HepG2 (cell line): ENCODE data around the gene SH2D7. TPM values are rescaled to one million over a fixed set of nuclear protein-coding genes. Genes with fewer than 3 reads are reported as not detected.

ENCODE experiments used
- AGO1 ChIP-seq: fragments of 200-400 bp; formaldehyde crosslinking; IDR thresholded peaks from 2 replicates; pipeline ENCODE4 v1.6.1; 2017; ENCODE audit warnings: mild to moderate bottlenecking, low read depth, low read length, moderate library complexity; ENCODE audit not compliant: poor library complexity, severe bottlenecking
- HNRNPK ChIP-seq: fragments of 200-400 bp; formaldehyde crosslinking; IDR thresholded peaks from 2 replicates; pipeline ENCODE4 v1.6.1; 2018; ENCODE audit warnings: low read length, low read depth, moderate library complexity, mild to moderate bottlenecking; ENCODE audit not compliant: poor library complexity, severe bottlenecking
- IRF2 ChIP-seq: IDR thresholded peaks from 2 replicates; pipeline ENCODE4 v1.6.1; 2018; ENCODE audit warnings: missing genetic modification reagents, missing compliant biosample characterization
- ISL2 ChIP-seq: sonication (generic); formaldehyde crosslinking; IDR thresholded peaks from 2 replicates; pipeline ENCODE4 v1.5.0; 2020; ENCODE audit warnings: missing genetic modification reagents
- JARID2 ChIP-seq: sonication (generic); formaldehyde crosslinking; IDR thresholded peaks from 2 replicates; pipeline ENCODE4 v1.8.1; 2023; ENCODE audit warnings: missing genetic modification reagents, inconsistent platforms; ENCODE audit not compliant: insufficient replicate concordance
- KDM3A ChIP-seq: IDR thresholded peaks from 2 replicates; pipeline ENCODE4 v1.6.1; 2018; ENCODE audit warnings: low read depth, missing compliant biosample characterization
- MEIS1 ChIP-seq: sonication (generic); formaldehyde crosslinking; IDR thresholded peaks from 2 replicates; pipeline ENCODE4 v1.9.0; 2021; ENCODE audit warnings: mild to moderate bottlenecking, missing genetic modification reagents, moderate library complexity, borderline replicate concordance
- NCOA1 ChIP-seq: sonication (generic); formaldehyde crosslinking; IDR thresholded peaks from 2 replicates; pipeline ENCODE4 v1.9.0; 2021; ENCODE audit warnings: missing genetic modification reagents
- NR1H2 ChIP-seq: sonication (generic); formaldehyde crosslinking; IDR thresholded peaks from 2 replicates; pipeline ENCODE4 v1.8.1; 2022; ENCODE audit warnings: low read depth, missing genetic modification reagents, borderline replicate concordance
- PAX8 ChIP-seq: sonication (generic); formaldehyde crosslinking; IDR thresholded peaks from 2 replicates; pipeline ENCODE4 v1.8.0; 2022; ENCODE audit warnings: mild to moderate bottlenecking, missing genetic modification reagents, borderline replicate concordance
- PHF5A ChIP-seq: IDR thresholded peaks from one replicate; pipeline ENCODE4 v1.6.1; 2018; ENCODE audit warnings: low read depth, missing genetic modification reagents; ENCODE audit not compliant: unreplicated experiment
- PHF8 ChIP-seq: sonication (generic); formaldehyde crosslinking; IDR thresholded peaks from 2 replicates; pipeline ENCODE4 v1.5.0; 2020; ENCODE audit warnings: missing genetic modification reagents
- PPARG ChIP-seq: conservative IDR thresholded peaks from 2 replicates; pipeline ENCODE4 v1.6.1; 2016; ENCODE audit warnings: missing biosample characterization, missing genetic modification reagents
- RBM39 ChIP-seq: fragments of 200-400 bp; formaldehyde crosslinking; IDR thresholded peaks from one replicate; pipeline ENCODE4 v1.6.1; 2018; ENCODE audit warnings: antibody characterized with exemption, mild to moderate bottlenecking, low read depth, low read length; ENCODE audit not compliant: poor library complexity, severe bottlenecking
- SALL1 ChIP-seq: sonication (generic); formaldehyde crosslinking; IDR thresholded peaks from 2 replicates; pipeline ENCODE4 v1.8.0; 2022; ENCODE audit warnings: mild to moderate bottlenecking, missing genetic modification reagents
- SP1 ChIP-seq, 2 experiments: fragments of 450-650 bp in 1 of 2; sonication (generic) in 1 of 2; formaldehyde crosslinking in 1 of 2; IDR thresholded peaks; 2 replicates each; pipeline versions ENCODE4 v1.4.0 to v1.6.1; 2016 to 2020; ENCODE audit warnings: missing genetic modification reagents in 1 of 2
- TCF7L2 ChIP-seq: IDR thresholded peaks from 2 replicates; pipeline ENCODE4 v1.6.1; 2011; ENCODE audit warnings: mild to moderate bottlenecking, low read depth, low read length, moderate library complexity
- TFDP1 ChIP-seq: IDR thresholded peaks from 2 replicates; pipeline ENCODE4 v1.6.1; 2016; ENCODE audit warnings: missing compliant biosample characterization, missing genetic modification reagents, borderline replicate concordance
- ZMYM3 ChIP-seq: sonication (generic); formaldehyde crosslinking; IDR thresholded peaks from 2 replicates; pipeline ENCODE4 v1.5.1; 2020; ENCODE audit warnings: mild to moderate bottlenecking, missing genetic modification reagents
- ZNF260 ChIP-seq: sonication (generic); formaldehyde crosslinking; IDR thresholded peaks from 2 replicates; pipeline ENCODE4 v1.4.0; 2020; ENCODE audit warnings: missing genetic modification reagents, low read depth, mild to moderate bottlenecking, borderline replicate concordance
- ZNF354B ChIP-seq: sonication (generic); formaldehyde crosslinking; IDR thresholded peaks from 2 replicates; pipeline ENCODE4 v1.8.0; 2022; ENCODE audit warnings: mild to moderate bottlenecking, missing genetic modification reagents
- ZNF496 ChIP-seq: sonication (generic); formaldehyde crosslinking; IDR thresholded peaks from 2 replicates; pipeline ENCODE4 v1.8.1; 2023; ENCODE audit warnings: mild to moderate bottlenecking, moderate library complexity, missing genetic modification reagents; ENCODE audit not compliant: insufficient replicate concordance
- ZNF550 ChIP-seq: sonication (generic); formaldehyde crosslinking; IDR thresholded peaks from 2 replicates; pipeline ENCODE4 v1.4.0; 2020; ENCODE audit warnings: mild to moderate bottlenecking, missing genetic modification reagents, borderline replicate concordance
- ZNF563 ChIP-seq: sonication (generic); formaldehyde crosslinking; IDR thresholded peaks from 2 replicates; pipeline ENCODE4 v1.8.0; 2022; ENCODE audit warnings: mild to moderate bottlenecking, moderate library complexity, missing genetic modification reagents
- ZNF607 ChIP-seq: sonication (generic); formaldehyde crosslinking; IDR thresholded peaks from 2 replicates; pipeline ENCODE4 v1.5.1; 2020; ENCODE audit warnings: missing genetic modification reagents, mild to moderate bottlenecking, borderline replicate concordance
- ZNF740 ChIP-seq: sonication (generic); formaldehyde crosslinking; IDR thresholded peaks from 2 replicates; pipeline ENCODE4 v1.4.0; 2020; ENCODE audit warnings: missing genetic modification reagents
- ZUFSP ChIP-seq: sonication (generic); formaldehyde crosslinking; IDR thresholded peaks from 2 replicates; pipeline ENCODE4 v1.9.0; 2021; ENCODE audit warnings: missing genetic modification reagents, mild to moderate bottlenecking, borderline replicate concordance
- polyA plus RNA-seq, 8 experiments: library from polyadenylated mRNA; depleted of rRNA in 3 of 8; stranded (reverse) in 7 of 8; unstranded in 1 of 8; fragments of >200 nt; fragmentation: Illumina TruSeq in 4 of 8; extraction: Trizol in 4 of 8; gene quantifications; 2 replicates each; pipeline versions ENCODE4 v1.2.1 to v1.2.3, GENCODE V29; 2011 to 2016; ENCODE audit warnings: low read depth in 4 of 8, missing spikeins in 1 of 8, mixed read lengths in 1 of 8; ENCODE audit not compliant: insufficient read depth in 1 of 8
- total RNA-seq, 5 experiments: library from RNA; depleted of rRNA; stranded (reverse); fragments of >200 nt; fragmentation: Illumina TruSeq; extraction: Trizol; gene quantifications; 2 replicates each; pipeline ENCODE4 v1.2.3, GENCODE V29; 2016; ENCODE audit warnings: low read depth in 1 of 5

SH2D7 gene
- total and polyA plus RNA-seq, 2 of the 13 experiments (the other 11 are each of a cell fraction or from before 2014, with no cell fraction given) = not detected

GRCh38 chr15:78077053-78077870 lies 15.1 kb upstream of the SH2D7 start, which contains the start of gene TBC1D2B (continued):
- TF ChIP-seq SP1 (IDR thresholded peaks at IDR 0.05) (no peak), SP1 (CRISPR knock-in tag; IDR thresholded peaks at IDR 0.05) (0 out of 2 replicates have a peak, but pooled peaks have one; percentile 40), ZMYM3 (peak; percentile 11; the same call in 1 of the 2 replicates), ZNF496 (CRISPR knock-in tag) (no peak), JARID2 (CRISPR knock-in tag) (no peak), ZNF607 (no peak), PAX8 (CRISPR knock-in tag) (no peak), RBM39 (no peak), SALL1 (peak; percentile 48; the same call in 1 of the 2 replicates), AGO1 (no peak), MEIS1 (CRISPR knock-in tag) (no peak), NCOA1 (CRISPR knock-in tag) (no peak), PHF8 (CRISPR knock-in tag) (peak; percentile 59), ISL2 (CRISPR knock-in tag) (no peak), ZNF260 (CRISPR knock-in tag) (no peak), HNRNPK (peak; percentile 26), PHF5A (no peak), ZUFSP (CRISPR knock-in tag) (no peak), IRF2 (CRISPR knock-in tag) (peak; percentile 24; the same call in 1 of the 2 replicates), ZNF550 (CRISPR knock-in tag) (no peak), ZNF354B (CRISPR knock-in tag) (no peak), ZNF563 (CRISPR knock-in tag) (no peak; the same call in 1 of the 2 replicates), KDM3A (CRISPR knock-in tag) (no peak), PPARG (CRISPR knock-in tag) (no peak), TCF7L2 (no peak), ZNF740 (no peak), TFDP1 (CRISPR knock-in tag) (peak; percentile 62; the same call in 1 of the 2 replicates), NR1H2 (no peak)
